ENCODE measurements around the gene KIF20A.
"Not testable (repeated sequence)": the region's sequence is repeated elsewhere in the genome, so short reads cannot be mapped to it uniquely, and the experiment has no call there.

KIF20A gene

GRCh38 chr5:138140268-138140667 lies 38.6 kb upstream of the KIF20A start:
- ChIA-PET POLR2A (interaction anchor here (1.7 kb wide), 1 partner anchor 39 kb away, joined by 7 read pairs; the partner anchor contains the start of gene KIF20A), CTCF (interaction anchor here (0.6 to 0.8 kb wide), 2 partner anchors 104 to 204 kb away, joined by 3 to 4 read pairs; no protein-coding TSS in a partner anchor)
- TF ChIP-seq HDGF (IDR thresholded peaks at IDR 0.05; ENCODE audit: borderline replicate concordance) (no peak), PKNOX1 (IDR thresholded peaks at IDR 0.05) (no peak), NFRKB (IDR thresholded peaks at IDR 0.05) (no peak), FOXA1 (IDR thresholded peaks at IDR 0.05) (no peak)
- no peak for DNase-seq (ENCODE audit: extremely low spot score)

GRCh38 chr5:138141734-138142133 lies 37.2 kb upstream of the KIF20A start:
- DNase-seq (ENCODE audit: extremely low spot score) = no peak
- ChIA-PET CTCF (interaction anchor here (0.6 kb wide), 2 partner anchors 80 to 359 kb away, joined by 3 to 4 read pairs; no protein-coding TSS in a partner anchor), POLR2A (no interaction called here)
- TF ChIP-seq TARDBP (IDR thresholded peaks at IDR 0.05) = no peak
- TF ChIP-seq HDGF (IDR thresholded peaks at IDR 0.05; ENCODE audit: borderline replicate concordance) = no peak
- TF ChIP-seq ELF4 (IDR thresholded peaks at IDR 0.05) = no peak
- TF ChIP-seq FOXM1 (IDR thresholded peaks at IDR 0.05; ENCODE audit: borderline replicate concordance) = no peak
- no peak for TF ChIP-seq PKNOX1 (IDR thresholded peaks at IDR 0.05)
- TF ChIP-seq SUZ12 (IDR thresholded peaks at IDR 0.05) = no peak
- TF ChIP-seq ARNT (IDR thresholded peaks at IDR 0.05) = no peak
- TF ChIP-seq FOXA1 (IDR thresholded peaks at IDR 0.05) = no peak
- no peak for TF ChIP-seq ZNF384 (IDR thresholded peaks at IDR 0.05)
- no peak for TF ChIP-seq CTBP1 (IDR thresholded peaks at IDR 0.05; ENCODE audit: borderline replicate concordance)
- TF ChIP-seq FOXK2 (IDR thresholded peaks at IDR 0.05) = no peak
- TF ChIP-seq NFRKB (IDR thresholded peaks at IDR 0.05) = no peak

GRCh38 chr5:138143578-138143977 lies 35.3 kb upstream of the KIF20A start:
- POLR2A ChIA-PET; DNase-seq (ENCODE audit: extremely low spot score): not testable (repeated sequence)
- CTCF ChIA-PET = interaction anchor here (0.6 kb wide), 1 partner anchor 45 kb away, joined by 3 read pairs; no protein-coding TSS in a partner anchor

- TF ChIP-seq FOXK2 (IDR thresholded peaks at IDR 0.05) (no peak), SUZ12 (IDR thresholded peaks at IDR 0.05) (no peak), NFRKB (IDR thresholded peaks at IDR 0.05) (no peak), ELF4 (IDR thresholded peaks at IDR 0.05) (no peak), CTBP1 (IDR thresholded peaks at IDR 0.05; ENCODE audit: borderline replicate concordance) (no peak), PKNOX1 (IDR thresholded peaks at IDR 0.05) (no peak), L3MBTL2 (conservative IDR thresholded peaks at IDR 0.05) (no peak), HDGF (IDR thresholded peaks at IDR 0.05; ENCODE audit: borderline replicate concordance) (no peak), ZNF384 (IDR thresholded peaks at IDR 0.05) (no peak), FOXA1 (IDR thresholded peaks at IDR 0.05) (no peak), ARNT (IDR thresholded peaks at IDR 0.05) (no peak), LEF1 (IDR thresholded peaks at IDR 0.05; ENCODE audit: borderline replicate concordance) (no peak), BHLHE40 (IDR thresholded peaks at IDR 0.05; ENCODE audit: borderline replicate concordance) (no peak), TARDBP (IDR thresholded peaks at IDR 0.05) (no peak), FOXM1 (IDR thresholded peaks at IDR 0.05; ENCODE audit: borderline replicate concordance) (no peak)
- CTCF ChIA-PET = no interaction called here
- POLR2A ChIA-PET = interaction anchor here (0.6 to 3.1 kb wide), 3 partner anchors 30 to 395 kb away, joined by 3 to 14 read pairs (median 4); partner anchors contain the start of genes CDC23 and KIF20A
- DNase-seq (ENCODE audit: extremely low spot score) = no peak
Observed at GRCh38 chr5:138148811-138149210, 30.1 kb upstream of the KIF20A start.

- DNase-seq (ENCODE audit: extremely low spot score) = peak; percentile 15
- TF ChIP-seq ELF4 (IDR thresholded peaks at IDR 0.05) (no peak), SUZ12 (IDR thresholded peaks at IDR 0.05) (no peak), SP1 (IDR thresholded peaks at IDR 0.05) (no peak), HDGF (IDR thresholded peaks at IDR 0.05; ENCODE audit: borderline replicate concordance) (no peak), CTBP1 (IDR thresholded peaks at IDR 0.05; ENCODE audit: borderline replicate concordance) (no peak), ZNF384 (IDR thresholded peaks at IDR 0.05) (no peak), ARNT (IDR thresholded peaks at IDR 0.05) (no peak), PKNOX1 (IDR thresholded peaks at IDR 0.05) (no peak), FOXK2 (IDR thresholded peaks at IDR 0.05) (no peak), L3MBTL2 (conservative IDR thresholded peaks at IDR 0.05) (no peak), BHLHE40 (IDR thresholded peaks at IDR 0.05; ENCODE audit: borderline replicate concordance) (no peak), TARDBP (IDR thresholded peaks at IDR 0.05) (no peak), NFRKB (IDR thresholded peaks at IDR 0.05) (no peak)
- CTCF ChIA-PET = interaction anchor here (0.6 to 1.3 kb wide), 2 partner anchors 9 to 16 kb away, joined by 3 read pairs; no protein-coding TSS in a partner anchor
- POLR2A ChIA-PET = interaction anchor here (3.1 kb wide), 1 partner anchor 29 kb away, joined by 14 read pairs; the partner anchor contains the start of gene KIF20A
Observed at GRCh38 chr5:138149530-138149929, 29.4 kb upstream of the KIF20A start.

GRCh38 chr5:138155977-138156376 lies 22.9 kb upstream of the KIF20A start:
- DNase-seq (ENCODE audit: extremely low spot score); POLR2A ChIA-PET; CTCF ChIA-PET: not testable (repeated sequence)

All from HEK293T (cell line).